Measurements from ENCODE around the gene TMEM37. TPM values are rescaled to one million over a fixed set of nuclear protein-coding genes. Genes with fewer than 3 reads are reported as not detected.

TMEM37 gene
- total and polyA plus RNA-seq, 2 of the 8 experiments (the other 6 are each of a cell fraction or from before 2014, with no cell fraction given): 11.0 to 16.2 TPM

DNA sequence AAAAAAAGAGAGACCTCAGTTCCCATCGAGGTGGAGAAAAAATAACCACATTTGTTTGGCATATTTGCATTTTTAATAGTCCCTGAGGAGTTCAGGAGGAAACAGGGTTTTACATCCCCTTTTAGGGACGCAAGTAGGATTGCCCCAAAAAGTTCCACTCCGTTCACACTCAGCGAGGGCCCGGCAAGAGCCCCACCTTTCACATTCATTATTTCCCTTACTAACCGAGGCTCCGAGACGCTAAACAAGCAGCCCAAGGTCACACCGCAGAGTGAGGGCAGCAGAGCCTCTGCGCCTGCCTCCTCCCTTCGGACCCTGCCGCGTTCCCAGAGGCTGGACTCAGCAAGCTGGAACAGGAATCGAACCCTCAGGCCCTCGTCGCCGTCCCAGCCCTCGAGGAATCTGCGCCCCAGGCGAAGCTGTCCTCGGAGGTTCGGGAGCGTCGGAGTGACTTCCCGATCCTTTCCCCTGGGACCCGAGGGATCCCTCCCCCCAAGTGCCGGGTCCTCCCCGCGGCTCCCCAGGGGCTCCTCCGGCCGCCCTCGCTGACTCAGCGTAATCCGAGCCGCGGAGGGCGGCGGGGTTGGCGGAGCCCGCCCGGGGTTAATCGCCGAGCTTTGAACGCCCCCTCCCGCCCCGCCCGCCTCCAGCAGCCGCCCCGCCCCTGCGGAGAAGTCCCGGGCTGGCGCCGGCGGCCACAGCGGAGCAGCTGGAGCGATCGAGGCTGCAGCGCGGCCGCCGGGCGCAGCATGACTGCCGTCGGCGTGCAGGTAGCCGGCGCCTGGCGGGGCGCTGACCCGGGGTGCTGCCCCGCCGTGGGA lies at the start of gene TMEM37 (continued):
- no peak for TF ChIP-seq CHD1 (IDR thresholded peaks at IDR 0.05; ENCODE audit: low read depth, low read length)
- TF ChIP-seq TEAD4 (IDR thresholded peaks at IDR 0.05; ENCODE audit: low read depth, low read length): peak; percentile 2; the same call in 1 of the 2 replicates
- TF ChIP-seq POLR2A (IDR thresholded peaks at IDR 0.05; ENCODE audit: control extremely low read depth in 1 of 2, low read depth in 2 of 2, low read length in 2 of 2): peak in 1 of 2 experiments; percentile 26; a peak in 1 of 3 replicates
- no peak for TF ChIP-seq BCL11A (IDR thresholded peaks at IDR 0.05; ENCODE audit: low read depth in 2 of 2, low read length in 2 of 2)
- no peak for TF ChIP-seq TCF12 (IDR thresholded peaks at IDR 0.05; ENCODE audit: low read depth, low read length)
- TF ChIP-seq JUND (IDR thresholded peaks at IDR 0.05; ENCODE audit: low read length): no peak
- TF ChIP-seq SP4 (IDR thresholded peaks at IDR 0.05; ENCODE audit: low read length): no peak
- no peak for TF ChIP-seq FOSL1 (IDR thresholded peaks at IDR 0.05; ENCODE audit: insufficient read depth, low read depth, low read length)
- TF ChIP-seq USF2 (IDR thresholded peaks at IDR 0.05; ENCODE audit: low read length): 0 out of 2 replicates have a peak, but pooled peaks have one; percentile 6
- no peak for TF ChIP-seq ZNF274 (IDR thresholded peaks at IDR 0.05; ENCODE audit: borderline replicate concordance, extremely low read depth, low read length)
- TF ChIP-seq TAF1 (IDR thresholded peaks at IDR 0.05; ENCODE audit: low read depth, low read length): peak; percentile 45; the same call in 1 of the 2 replicates
- peak; percentile 96 for TF ChIP-seq MAFK (IDR thresholded peaks at IDR 0.05; ENCODE audit: low read depth, low read length)
- peak; percentile 20; the same call in 1 of the 2 replicates for TF ChIP-seq TBP (IDR thresholded peaks at IDR 0.05; ENCODE audit: low read depth, low read length)
- no peak for TF ChIP-seq SIX5 (IDR thresholded peaks at IDR 0.05; ENCODE audit: low read depth, low read length)
- TF ChIP-seq, protein P1, sequence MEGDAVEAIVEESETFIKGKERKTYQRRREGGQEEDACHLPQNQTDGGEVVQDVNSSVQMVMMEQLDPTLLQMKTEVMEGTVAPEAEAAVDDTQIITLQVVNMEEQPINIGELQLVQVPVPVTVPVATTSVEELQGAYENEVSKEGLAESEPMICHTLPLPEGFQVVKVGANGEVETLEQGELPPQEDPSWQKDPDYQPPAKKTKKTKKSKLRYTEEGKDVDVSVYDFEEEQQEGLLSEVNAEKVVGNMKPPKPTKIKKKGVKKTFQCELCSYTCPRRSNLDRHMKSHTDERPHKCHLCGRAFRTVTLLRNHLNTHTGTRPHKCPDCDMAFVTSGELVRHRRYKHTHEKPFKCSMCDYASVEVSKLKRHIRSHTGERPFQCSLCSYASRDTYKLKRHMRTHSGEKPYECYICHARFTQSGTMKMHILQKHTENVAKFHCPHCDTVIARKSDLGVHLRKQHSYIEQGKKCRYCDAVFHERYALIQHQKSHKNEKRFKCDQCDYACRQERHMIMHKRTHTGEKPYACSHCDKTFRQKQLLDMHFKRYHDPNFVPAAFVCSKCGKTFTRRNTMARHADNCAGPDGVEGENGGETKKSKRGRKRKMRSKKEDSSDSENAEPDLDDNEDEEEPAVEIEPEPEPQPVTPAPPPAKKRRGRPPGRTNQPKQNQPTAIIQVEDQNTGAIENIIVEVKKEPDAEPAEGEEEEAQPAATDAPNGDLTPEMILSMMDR (IDR thresholded peaks at IDR 0.05; ENCODE audit: control extremely low read depth in 1 of 3, insufficient read depth in 1 of 3, low read depth in 1 of 3, low read length in 3 of 3): no peak
- TF ChIP-seq MAX (IDR thresholded peaks at IDR 0.05): peak; percentile 73
- TF ChIP-seq NRF1 (IDR thresholded peaks at IDR 0.05; ENCODE audit: low read depth, low read length): no peak
- no peak for TF ChIP-seq SIRT6 (IDR thresholded peaks at IDR 0.05; ENCODE audit: low read length)
- no peak; a peak in 1 of 4 replicates for TF ChIP-seq RAD21 (IDR thresholded peaks at IDR 0.05 in 1 of 2, conservative IDR thresholded peaks at IDR 0.05 in 1 of 2; ENCODE audit: low read depth in 2 of 2, low read length in 2 of 2)
- no peak for TF ChIP-seq SRF (IDR thresholded peaks at IDR 0.05; ENCODE audit: low read depth, low read length)
